DOHH2 (cell line): Measurements from ENCODE around the gene LARGE1.

Experiments
- H3F3A ChIP-seq: fragments of 200-600 bp; sonication (generic), shearing (Covaris generic); 2 replicates; pipeline ENCODE4 v1.6.0; 2016; ENCODE audit warnings: antibody characterized with exemption, mild to moderate bottlenecking; ENCODE audit not compliant: control insufficient read depth, insufficient read depth
- H3K27ac ChIP-seq: fragments of 200-600 bp; sonication (generic); 2 replicates; pipeline ENCODE4 v1.5.1; 2014; ENCODE audit warnings: low read depth, mild to moderate bottlenecking, low read length, moderate library complexity
- H3K27me3 ChIP-seq: fragments of 200-600 bp; sonication (generic); 2 replicates; pipeline ENCODE4 v1.6.1; 2014; ENCODE audit warnings: mild to moderate bottlenecking, low read length, mixed read lengths; ENCODE audit not compliant: control insufficient read depth
- H3K36me3 ChIP-seq: fragments of 200-600 bp; sonication (generic); 2 replicates; pipeline ENCODE4 v1.6.1; 2014; ENCODE audit warnings: mild to moderate bottlenecking, low read length, moderate library complexity, mixed read lengths; ENCODE audit not compliant: control insufficient read depth
- H3K4me1 ChIP-seq: fragments of 200-600 bp; sonication (generic); 2 replicates; pipeline ENCODE4 v1.6.1; 2014; ENCODE audit warnings: mild to moderate bottlenecking, low read length, mixed read lengths; ENCODE audit not compliant: control insufficient read depth
- H3K4me2 ChIP-seq: fragments of 200-600 bp; sonication (generic); 2 replicates; pipeline ENCODE4 v1.6.0; 2014; ENCODE audit warnings: mild to moderate bottlenecking, low read length, moderate library complexity
- H3K4me3 ChIP-seq: fragments of 200-600 bp; sonication (generic); 2 replicates; pipeline ENCODE4 v1.5.1; 2014; ENCODE audit warnings: mild to moderate bottlenecking, low read length, mixed read lengths
- H3K79me2 ChIP-seq: fragments of 200-600 bp; sonication (generic); 2 replicates; pipeline ENCODE4 v1.6.1; 2014; ENCODE audit warnings: mild to moderate bottlenecking, low read length, mixed read lengths; ENCODE audit not compliant: control insufficient read depth
- H3K9me2 ChIP-seq: fragments of 200-600 bp; sonication (generic); replicated peaks from 2 replicates; pipeline ENCODE4 v1.6.1; 2014; ENCODE audit warnings: mild to moderate bottlenecking, low read length, mixed read lengths; ENCODE audit not compliant: control insufficient read depth
- H3K9me3 ChIP-seq: fragments of 200-600 bp; sonication (generic); 2 replicates; pipeline ENCODE4 v1.6.1; 2014; ENCODE audit warnings: antibody characterized with exemption, low read length, mixed read lengths; ENCODE audit not compliant: control insufficient read depth, insufficient read depth
- H4K20me1 ChIP-seq: fragments of 200-600 bp; sonication (generic); 2 replicates; pipeline ENCODE4 v1.6.0; 2014; ENCODE audit warnings: low read depth, mild to moderate bottlenecking, antibody characterized with exemption, low read length, moderate library complexity; ENCODE audit not compliant: control insufficient read depth, insufficient read depth
- EZH2phosphoT487 ChIP-seq: fragments of 200-600 bp; sonication (generic); IDR thresholded peaks from 2 replicates; pipeline ENCODE4 v1.6.1; 2017; ENCODE audit warnings: borderline replicate concordance, mild to moderate bottlenecking, antibody characterized with exemption, low read length, moderate library complexity, mixed read lengths
- TF ChIP-seq, protein P1 (sequence below): fragments of 200-600 bp; sonication (generic); IDR thresholded peaks from one replicate; pipeline ENCODE4 v1.5.1; 2014; ENCODE audit warnings: antibody characterized with exemption, mild to moderate bottlenecking, low read depth, low read length; ENCODE audit not compliant: poor library complexity, severe bottlenecking

LARGE1 gene

DNA sequence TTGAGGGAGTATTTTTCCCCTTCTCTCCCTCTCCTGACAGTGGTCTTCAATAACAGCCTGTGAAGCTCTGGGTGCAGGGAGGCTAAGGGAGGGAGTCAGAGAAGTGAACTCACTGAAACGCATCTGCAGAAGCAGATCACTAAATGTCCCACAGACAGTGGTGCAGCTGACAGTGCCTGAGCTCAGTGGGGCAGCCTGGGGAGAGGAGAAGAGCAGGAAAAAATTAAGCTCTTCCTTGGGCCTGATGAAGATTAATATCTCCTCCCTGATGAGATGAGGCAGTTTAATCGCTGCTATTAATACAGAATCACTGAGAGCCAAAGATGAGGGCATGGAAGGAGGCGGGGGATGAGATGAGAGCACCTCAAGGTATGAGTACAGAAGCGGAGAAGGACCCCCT lies 180.8 kb downstream of the LARGE1 start:
- no peaks in the 10 kb centered on the region for H3K4me1 ChIP-seq
- H3K27me3 ChIP-seq = 0 out of 2 replicates have a peak, but pooled peaks cover 3% of the 10 kb centered on the region
- no peak overlapping the region for H3K4me3 ChIP-seq
- H4K20me1 ChIP-seq = no peaks in the 10 kb centered on the region
- no peaks in the 10 kb centered on the region for H3K36me3 ChIP-seq
- H3K4me2 ChIP-seq = no peak overlapping the region
- H3K27ac ChIP-seq = no peak overlapping the region
- no peaks in the 10 kb centered on the region for H3F3A ChIP-seq
- H3K79me2 ChIP-seq = no peaks in the 10 kb centered on the region
- no peak for TF ChIP-seq EZH2phosphoT487
- TF ChIP-seq, protein P1, sequence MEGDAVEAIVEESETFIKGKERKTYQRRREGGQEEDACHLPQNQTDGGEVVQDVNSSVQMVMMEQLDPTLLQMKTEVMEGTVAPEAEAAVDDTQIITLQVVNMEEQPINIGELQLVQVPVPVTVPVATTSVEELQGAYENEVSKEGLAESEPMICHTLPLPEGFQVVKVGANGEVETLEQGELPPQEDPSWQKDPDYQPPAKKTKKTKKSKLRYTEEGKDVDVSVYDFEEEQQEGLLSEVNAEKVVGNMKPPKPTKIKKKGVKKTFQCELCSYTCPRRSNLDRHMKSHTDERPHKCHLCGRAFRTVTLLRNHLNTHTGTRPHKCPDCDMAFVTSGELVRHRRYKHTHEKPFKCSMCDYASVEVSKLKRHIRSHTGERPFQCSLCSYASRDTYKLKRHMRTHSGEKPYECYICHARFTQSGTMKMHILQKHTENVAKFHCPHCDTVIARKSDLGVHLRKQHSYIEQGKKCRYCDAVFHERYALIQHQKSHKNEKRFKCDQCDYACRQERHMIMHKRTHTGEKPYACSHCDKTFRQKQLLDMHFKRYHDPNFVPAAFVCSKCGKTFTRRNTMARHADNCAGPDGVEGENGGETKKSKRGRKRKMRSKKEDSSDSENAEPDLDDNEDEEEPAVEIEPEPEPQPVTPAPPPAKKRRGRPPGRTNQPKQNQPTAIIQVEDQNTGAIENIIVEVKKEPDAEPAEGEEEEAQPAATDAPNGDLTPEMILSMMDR = no peak
- no peaks in the 10 kb centered on the region for H3K9me2 ChIP-seq
- H3K9me3 ChIP-seq = no peaks in the 10 kb centered on the region

DNA sequence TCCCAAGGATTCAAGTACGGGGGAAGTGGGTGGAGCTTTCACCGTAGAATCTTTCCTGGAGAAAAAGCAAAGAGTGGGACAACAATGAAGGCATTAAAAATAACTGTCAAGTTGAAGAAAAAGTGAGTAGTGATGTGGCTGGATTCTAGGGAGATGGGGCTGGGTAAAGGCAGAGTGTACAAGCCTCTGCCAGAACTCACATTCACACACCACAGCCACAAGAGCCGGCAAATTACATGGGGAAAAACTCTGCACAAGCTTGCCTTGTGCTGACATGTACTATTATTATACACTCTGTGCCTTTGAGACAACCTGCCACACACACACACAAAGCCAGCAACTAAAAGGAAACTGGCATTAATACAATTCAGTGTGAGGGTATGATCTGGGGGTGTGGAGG lies 182.6 kb downstream of the LARGE1 start:
- Histone ChIP-seq H3K36me3 (no peaks in the 10 kb centered on the region), H3K27me3 (0 out of 2 replicates have a peak, but pooled peaks cover 3% of the 10 kb centered on the region), H3K4me1 (no peaks in the 10 kb centered on the region), H4K20me1 (no peaks in the 10 kb centered on the region), H3K79me2 (no peaks in the 10 kb centered on the region), H3K4me3 (no peak overlapping the region), H3F3A (no peaks in the 10 kb centered on the region), H3K9me2 (no peaks in the 10 kb centered on the region), H3K9me3 (no peaks in the 10 kb centered on the region), H3K27ac (no peak overlapping the region), H3K4me2 (no peak overlapping the region)
- no peak for TF ChIP-seq EZH2phosphoT487
- TF ChIP-seq, protein P1 = no peak

DNA sequence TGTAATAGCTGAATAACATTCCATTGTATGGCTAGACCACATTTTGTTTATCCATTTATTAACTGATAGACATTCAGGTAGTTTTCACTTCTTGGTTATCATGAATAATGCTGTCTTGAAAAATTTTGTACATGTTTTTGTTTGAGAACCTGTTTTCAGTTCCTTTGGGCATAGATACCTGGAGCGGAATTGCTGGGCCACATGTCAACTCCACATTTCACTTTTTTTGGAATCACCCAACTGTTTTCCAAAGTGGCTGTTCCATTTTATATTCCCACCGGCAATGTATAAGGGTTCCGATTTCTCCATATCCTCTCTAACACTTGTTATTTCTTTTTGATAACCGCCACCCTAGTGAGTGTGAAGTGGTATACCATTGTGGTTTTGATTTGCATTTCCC lies 184.3 kb downstream of the LARGE1 start:
- TF ChIP-seq EZH2phosphoT487 = no peak
- TF ChIP-seq, protein P1 = no peak
- no peak overlapping the region for H3K4me3 ChIP-seq

More for the DNA sequence above, 184.3 kb downstream of the LARGE1 start:
- Histone ChIP-seq H3K27ac (no peak overlapping the region), H3K36me3 (no peaks in the 10 kb centered on the region), H3K27me3 (0 out of 2 replicates have a peak, but pooled peaks cover 3% of the 10 kb centered on the region), H3K9me3 (no peaks in the 10 kb centered on the region), H3K4me2 (no peak overlapping the region), H3K79me2 (no peaks in the 10 kb centered on the region), H4K20me1 (no peaks in the 10 kb centered on the region), H3K9me2 (no peaks in the 10 kb centered on the region), H3F3A (no peaks in the 10 kb centered on the region), H3K4me1 (no peaks in the 10 kb centered on the region)
